HepG2 (cell line): ENCODE results near the gene IQGAP3. TPM values are rescaled to one million over a fixed set of nuclear protein-coding genes. Genes with fewer than 3 reads are reported as not detected.

ENCODE experiments used
- ATAC-seq: fragments of 200-7000 bp; cut with Tn5 transposase; 3 replicates; pipeline ENCODE4 v1.9.1; 2020; ENCODE audit warnings: mild to moderate bottlenecking, moderate library complexity
- BruUV-seq: library from RNA; stranded (reverse); fragments of 400-500 nt; replicated peaks from 2 replicates; lab custom pipeline; 2021; lab: Mats Ljungman, UMichigan
- CTCF ChIA-PET: fragments of 300-600 bp; formaldehyde crosslinking; extraction: SDS; loops from one replicate; lab custom pipeline; 2021; ENCODE audit warnings: low total read pairs, inconsistent platforms, low intra/inter-chr PET ratio; lab: Yijun Ruan, JAX
- POLR2A ChIA-PET: fragments of 350-600 bp; sonication (Branson Sonifier 250); formaldehyde crosslinking; loops from one replicate; lab custom pipeline; 2020; ENCODE audit warnings: antibody characterized with exemption, inconsistent platforms; lab: Yijun Ruan, JAX
- DNase-seq: peaks from one replicate; pipeline ENCODE4 v3.0.0-alpha.2; 2015; ENCODE audit warnings: low spot score
- FAIRE-seq: peaks from 3 replicates; lab custom pipeline; 2011; peaks lifted over from hg19 to GRCh38; lab: Jason Lieb, UNC
- H2AFZ ChIP-seq: one replicate; pipeline ENCODE4 v1.6.1; 2011; ENCODE audit warnings: low read length, inconsistent platforms
- H3K27ac ChIP-seq: fragments of 300-600 bp; 3 replicates; pipeline ENCODE4 v1.8.0; 2011; ENCODE audit warnings: mixed run types, mild to moderate bottlenecking, mixed read lengths, low read length, inconsistent platforms; ENCODE audit not compliant: insufficient read depth; ENCODE audit errors: extremely low read length
- H3K27me3 ChIP-seq, 2 experiments: fragments of 200-600 bp in 1 of 2; 2 replicates in 1 of 2; 3 replicates in 1 of 2; pipeline versions ENCODE4 v1.6.0 to v1.8.0; 2011; ENCODE audit warnings: low read length in 2 of 2, mild to moderate bottlenecking in 2 of 2, moderate library complexity in 2 of 2, inconsistent platforms in 1 of 2; ENCODE audit not compliant: insufficient read depth in 2 of 2, control insufficient read depth in 1 of 2
- H3K36me3 ChIP-seq, 2 experiments: fragments of 200-600 bp in 1 of 2; replicated peaks in 1 of 2; 2 replicates in 1 of 2; 3 replicates in 1 of 2; pipeline versions ENCODE4 v1.5.1 to v1.8.0; 2011; ENCODE audit warnings: low read length in 2 of 2, inconsistent platforms in 1 of 2; ENCODE audit not compliant: insufficient read depth in 2 of 2, control insufficient read depth in 1 of 2
- H3K4me1 ChIP-seq: 2 replicates; pipeline ENCODE4 v1.5.1; 2012; ENCODE audit warnings: low read length, inconsistent platforms; ENCODE audit not compliant: insufficient read depth
- H3K4me2 ChIP-seq: 2 replicates; pipeline ENCODE4 v1.6.0; 2011; ENCODE audit warnings: low read depth, low read length, inconsistent platforms
- H3K4me3 ChIP-seq, 3 experiments: fragments of 200-600 bp in 1 of 3; sonication (generic), shearing (Covaris generic) in 1 of 3; replicated peaks in 1 of 3; 2 replicates each; pipeline ENCODE4 v1.5.1; 2011 to 2016; ENCODE audit warnings: low read length in 3 of 3, inconsistent platforms in 2 of 3, low read depth in 2 of 3, mild to moderate bottlenecking in 2 of 3, control low read depth in 1 of 3, mixed read lengths in 1 of 3; ENCODE audit not compliant: insufficient read depth in 1 of 3
- H3K79me2 ChIP-seq: one replicate; pipeline ENCODE4 v1.6.1; 2011; ENCODE audit warnings: low read length, inconsistent platforms; ENCODE audit not compliant: insufficient read depth
- H3K9ac ChIP-seq: 2 replicates; pipeline ENCODE4 v1.6.0; 2011; ENCODE audit warnings: mild to moderate bottlenecking, low read depth, low read length, inconsistent platforms; ENCODE audit not compliant: insufficient read depth
- H3K9me3 ChIP-seq: 2 replicates; pipeline ENCODE4 v1.5.1; 2012; ENCODE audit warnings: mild to moderate bottlenecking, low read length
- H4K20me1 ChIP-seq: 2 replicates; pipeline ENCODE4 v1.6.0; 2011; ENCODE audit warnings: inconsistent platforms, mild to moderate bottlenecking, low read length, moderate library complexity; ENCODE audit not compliant: insufficient read depth
- ARID2 ChIP-seq: sonication (generic); formaldehyde crosslinking; IDR thresholded peaks from 2 replicates; pipeline ENCODE4 v1.8.1; 2022; ENCODE audit warnings: mild to moderate bottlenecking, missing genetic modification reagents, borderline replicate concordance
- DRAP1 ChIP-seq: IDR thresholded peaks from 2 replicates; pipeline ENCODE4 v1.6.1; 2016; ENCODE audit warnings: missing genetic modification reagents, missing compliant biosample characterization
- HOMEZ ChIP-seq: IDR thresholded peaks from 2 replicates; pipeline ENCODE4 v1.6.1; 2016; ENCODE audit warnings: low read depth
- NCOR1 ChIP-seq: fragments of 200-600 bp; sonication (generic); IDR thresholded peaks from 2 replicates; pipeline ENCODE4 v1.7.0; 2017; ENCODE audit warnings: antibody characterized with exemption, low read length, borderline replicate concordance
- NR2F1 ChIP-seq, 2 experiments: fragments of 450-650 bp in 1 of 2; formaldehyde crosslinking in 1 of 2; IDR thresholded peaks; 2 replicates each; pipeline versions ENCODE4 v1.5.0 to v1.6.1; 2016 to 2020; ENCODE audit warnings: mild to moderate bottlenecking in 1 of 2, missing compliant biosample characterization in 1 of 2, missing genetic modification reagents in 1 of 2, moderate library complexity in 1 of 2
- NR2F2 ChIP-seq: IDR thresholded peaks from 2 replicates; pipeline ENCODE4 v1.6.1; 2012; ENCODE audit warnings: low read depth, inconsistent platforms, borderline replicate concordance
- SRSF9 ChIP-seq: fragments of 200-400 bp; formaldehyde crosslinking; IDR thresholded peaks from 2 replicates; pipeline ENCODE4 v1.6.1; 2018; ENCODE audit warnings: borderline replicate concordance, mild to moderate bottlenecking, low read depth, low read length; ENCODE audit not compliant: insufficient read depth, poor library complexity, severe bottlenecking
- ZBTB37 ChIP-seq: sonication (generic); formaldehyde crosslinking; IDR thresholded peaks from 2 replicates; pipeline ENCODE4 v1.4.0; 2020; ENCODE audit warnings: mild to moderate bottlenecking, missing genetic modification reagents
- WGBS: methylation state at CpG from one replicate; pipeline ENCODE4 v1.1.6; 2017; ENCODE audit warnings: low lambda C conversion rate; 5-methylcytosine and 5-hydroxymethylcytosine counted together
- in situ Hi-C: cut with HindIII; loops from 2 replicates; pipeline ENCODE4 v1.10.0; 2017; ENCODE audit warnings: low pct_unique_long_range_greater_than_20kb; ENCODE audit not compliant: extremely low pct_ligation_motif_present
- intact Hi-C: fragments of 100-400 bp; cut with micrococcal nuclease; formaldehyde crosslinking; loops from one replicate; pipeline ENCODE4 v1.10.0; 2022; ENCODE audit not compliant: unreplicated experiment
- polyA plus RNA-seq, 8 experiments: library from polyadenylated mRNA; depleted of rRNA in 3 of 8; stranded (reverse) in 7 of 8; unstranded in 1 of 8; fragments of >200 nt; fragmentation: Illumina TruSeq in 4 of 8; extraction: Trizol in 4 of 8; gene quantifications; 2 replicates each; pipeline versions ENCODE4 v1.2.1 to v1.2.3, GENCODE V29; 2011 to 2016; ENCODE audit warnings: low read depth in 4 of 8, missing spikeins in 1 of 8, mixed read lengths in 1 of 8; ENCODE audit not compliant: insufficient read depth in 1 of 8
- total RNA-seq, 5 experiments: library from RNA; depleted of rRNA; stranded (reverse); fragments of >200 nt; fragmentation: Illumina TruSeq; extraction: Trizol; gene quantifications; 2 replicates each; pipeline ENCODE4 v1.2.3, GENCODE V29; 2016; ENCODE audit warnings: low read depth in 1 of 5
- TF ChIP-seq, protein P1 (sequence below): sonication (generic); formaldehyde crosslinking; IDR thresholded peaks from 2 replicates; pipeline ENCODE4 v1.5.1; 2020; ENCODE audit warnings: mild to moderate bottlenecking, missing genetic modification reagents, moderate library complexity
- TF ChIP-seq, protein P2 (sequence below): sonication (generic); formaldehyde crosslinking; IDR thresholded peaks from 2 replicates; pipeline ENCODE4 v1.5.0; 2020; ENCODE audit warnings: mild to moderate bottlenecking, missing genetic modification reagents

IQGAP3 gene
- total and polyA plus RNA-seq, 2 of the 13 experiments (the other 11 are each of a cell fraction or from before 2014, with no cell fraction given), result 13.5 to 14.1 TPM

GRCh38 chr1:156475568-156476500 is 96.5 kb downstream of the IQGAP3 start:
- Histone ChIP-seq H3K9me3 (no peaks in the 10 kb centered on the region), H4K20me1 (no peaks in the 10 kb centered on the region), H3K9ac (no peak overlapping the region), H3K4me3 (no peak overlapping the region), H2AFZ (no peak overlapping the region), H3K27ac (peak overlapping the region; percentile 29), H3K4me1 (peaks cover 66% of the 10 kb centered on the region), H3K4me2 (no peak overlapping the region), H3K36me3 (peaks cover 25 to 49% of the 10 kb centered on the region in 2 experiments; a peak in 4 of 5 replicates), H3K27me3 (no peaks in the 10 kb centered on the region), H3K79me2 (no peaks in the 10 kb centered on the region)
- DNase-seq, result peak; percentile 34
- in situ Hi-C loops (no loop called here), intact Hi-C loops (no loop called here)
- ChIA-PET CTCF (no interaction called here), POLR2A (interaction anchor here (1.4 kb wide), 1 partner anchor 25 kb away, joined by 3 read pairs; no protein-coding TSS in a partner anchor)
- 89% methylated on average over 17 of the region's 25 CpGs for WGBS
- no TSS peak for BruUV-seq
- no peak for FAIRE-seq
- no peak for ATAC-seq
- TF ChIP-seq NCOR1 (peak; percentile 38; the same call in 1 of the 2 replicates), ZBTB37 (CRISPR knock-in tag) (peak; percentile 69; the same call in 1 of the 2 replicates), HOMEZ (CRISPR knock-in tag) (no peak), NR2F1 (CRISPR knock-in tag; IDR thresholded peaks at IDR 0.05) (peak in 1 of 2 experiments; percentile 78; a peak in 2 of 4 replicates), SRSF9 (no peak), DRAP1 (CRISPR knock-in tag) (no peak), NR2F2 (peak; percentile 85), ARID2 (CRISPR knock-in tag) (no peak)
- TF ChIP-seq, protein P1, sequence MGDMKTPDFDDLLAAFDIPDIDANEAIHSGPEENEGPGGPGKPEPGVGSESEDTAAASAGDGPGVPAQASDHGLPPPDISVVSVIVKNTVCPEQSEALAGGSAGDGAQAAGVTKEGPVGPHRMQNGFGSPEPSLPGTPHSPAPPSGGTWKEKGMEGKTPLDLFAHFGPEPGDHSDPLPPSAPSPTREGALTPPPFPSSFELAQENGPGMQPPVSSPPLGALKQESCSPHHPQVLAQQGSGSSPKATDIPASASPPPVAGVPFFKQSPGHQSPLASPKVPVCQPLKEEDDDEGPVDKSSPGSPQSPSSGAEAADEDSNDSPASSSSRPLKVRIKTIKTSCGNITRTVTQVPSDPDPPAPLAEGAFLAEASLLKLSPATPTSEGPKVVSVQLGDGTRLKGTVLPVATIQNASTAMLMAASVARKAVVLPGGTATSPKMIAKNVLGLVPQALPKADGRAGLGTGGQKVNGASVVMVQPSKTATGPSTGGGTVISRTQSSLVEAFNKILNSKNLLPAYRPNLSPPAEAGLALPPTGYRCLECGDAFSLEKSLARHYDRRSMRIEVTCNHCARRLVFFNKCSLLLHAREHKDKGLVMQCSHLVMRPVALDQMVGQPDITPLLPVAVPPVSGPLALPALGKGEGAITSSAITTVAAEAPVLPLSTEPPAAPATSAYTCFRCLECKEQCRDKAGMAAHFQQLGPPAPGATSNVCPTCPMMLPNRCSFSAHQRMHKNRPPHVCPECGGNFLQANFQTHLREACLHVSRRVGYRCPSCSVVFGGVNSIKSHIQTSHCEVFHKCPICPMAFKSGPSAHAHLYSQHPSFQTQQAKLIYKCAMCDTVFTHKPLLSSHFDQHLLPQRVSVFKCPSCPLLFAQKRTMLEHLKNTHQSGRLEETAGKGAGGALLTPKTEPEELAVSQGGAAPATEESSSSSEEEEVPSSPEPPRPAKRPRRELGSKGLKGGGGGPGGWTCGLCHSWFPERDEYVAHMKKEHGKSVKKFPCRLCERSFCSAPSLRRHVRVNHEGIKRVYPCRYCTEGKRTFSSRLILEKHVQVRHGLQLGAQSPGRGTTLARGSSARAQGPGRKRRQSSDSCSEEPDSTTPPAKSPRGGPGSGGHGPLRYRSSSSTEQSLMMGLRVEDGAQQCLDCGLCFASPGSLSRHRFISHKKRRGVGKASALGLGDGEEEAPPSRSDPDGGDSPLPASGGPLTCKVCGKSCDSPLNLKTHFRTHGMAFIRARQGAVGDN (CRISPR knock-in tag), result peak; percentile 38; the same call in 1 of the 2 replicates
- TF ChIP-seq, protein P2, sequence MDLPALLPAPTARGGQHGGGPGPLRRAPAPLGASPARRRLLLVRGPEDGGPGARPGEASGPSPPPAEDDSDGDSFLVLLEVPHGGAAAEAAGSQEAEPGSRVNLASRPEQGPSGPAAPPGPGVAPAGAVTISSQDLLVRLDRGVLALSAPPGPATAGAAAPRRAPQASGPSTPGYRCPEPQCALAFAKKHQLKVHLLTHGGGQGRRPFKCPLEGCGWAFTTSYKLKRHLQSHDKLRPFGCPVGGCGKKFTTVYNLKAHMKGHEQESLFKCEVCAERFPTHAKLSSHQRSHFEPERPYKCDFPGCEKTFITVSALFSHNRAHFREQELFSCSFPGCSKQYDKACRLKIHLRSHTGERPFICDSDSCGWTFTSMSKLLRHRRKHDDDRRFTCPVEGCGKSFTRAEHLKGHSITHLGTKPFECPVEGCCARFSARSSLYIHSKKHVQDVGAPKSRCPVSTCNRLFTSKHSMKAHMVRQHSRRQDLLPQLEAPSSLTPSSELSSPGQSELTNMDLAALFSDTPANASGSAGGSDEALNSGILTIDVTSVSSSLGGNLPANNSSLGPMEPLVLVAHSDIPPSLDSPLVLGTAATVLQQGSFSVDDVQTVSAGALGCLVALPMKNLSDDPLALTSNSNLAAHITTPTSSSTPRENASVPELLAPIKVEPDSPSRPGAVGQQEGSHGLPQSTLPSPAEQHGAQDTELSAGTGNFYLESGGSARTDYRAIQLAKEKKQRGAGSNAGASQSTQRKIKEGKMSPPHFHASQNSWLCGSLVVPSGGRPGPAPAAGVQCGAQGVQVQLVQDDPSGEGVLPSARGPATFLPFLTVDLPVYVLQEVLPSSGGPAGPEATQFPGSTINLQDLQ, result no peak
